NOMO-1 treated with DMSO at 0.1 percent for 48 hours (cell line): Measurements from ENCODE around the gene PRKCH.

Experiments
- DNase-seq: peaks from one replicate; lab custom pipeline; 2025; ENCODE audit not compliant: unreplicated experiment; lab: John Stamatoyannopoulos, UW

Gene PRKCH

GRCh38 chr14:61420326-61420725 lies 98.9 kb downstream of the PRKCH start:
- DNase-seq: no peak

- no peak for DNase-seq
These were observed 100.0 kb downstream of the PRKCH start for GRCh38 chr14:61421212-61421923.

GRCh38 chr14:61426048-61426447 lies 104.7 kb downstream of the PRKCH start:
- no peak for DNase-seq

- DNase-seq: no peak
These were observed 106.9 kb downstream of the PRKCH start for GRCh38 chr14:61428261-61428660.

GRCh38 chr14:61429316-61429715 lies 107.9 kb downstream of the PRKCH start:
- DNase-seq: no peak

GRCh38 chr14:61430066-61430757 lies 108.8 kb downstream of the PRKCH start:
- DNase-seq: no peak

GRCh38 chr14:61433169-61433568 lies 111.8 kb downstream of the PRKCH start:
- no peak for DNase-seq

- no peak for DNase-seq
These were observed 112.4 kb downstream of the PRKCH start for GRCh38 chr14:61433828-61434227.

GRCh38 chr14:61434311-61434710 lies 112.9 kb downstream of the PRKCH start:
- DNase-seq: no peak

GRCh38 chr14:61435563-61436337 lies 114.4 kb downstream of the PRKCH start:
- DNase-seq: no peak

- DNase-seq: no peak
These were observed 116.0 kb downstream of the PRKCH start for GRCh38 chr14:61437381-61437780.

GRCh38 chr14:61438036-61438435 lies 116.7 kb downstream of the PRKCH start:
- no peak for DNase-seq

- no peak for DNase-seq
These were observed 117.1 kb downstream of the PRKCH start for GRCh38 chr14:61438497-61438859.

GRCh38 chr14:61438860-61439765 lies 117.7 kb downstream of the PRKCH start:
- peak; percentile 77 for DNase-seq

GRCh38 chr14:61439779-61440418 lies 118.5 kb downstream of the PRKCH start:
- DNase-seq: no peak

- no peak for DNase-seq
These were observed 122.1 kb downstream of the PRKCH start for GRCh38 chr14:61443481-61443880.

GRCh38 chr14:61444215-61444768 lies 122.9 kb downstream of the PRKCH start:
- DNase-seq: peak; percentile 63

- DNase-seq: no peak
These were observed 130.1 kb downstream of the PRKCH start for GRCh38 chr14:61451491-61451890.

- DNase-seq: no peak
These were observed 130.6 kb downstream of the PRKCH start for GRCh38 chr14:61451891-61452400.

- no peak for DNase-seq
These were observed 131.1 kb downstream of the PRKCH start for GRCh38 chr14:61452452-61452851.
